OCI-LY1 (cell line): ENCODE results near the gene FHIT.

Experiments
- H2AFZ ChIP-seq: fragments of 200-600 bp; sonication (generic), shearing (Covaris generic); 2 replicates; pipeline ENCODE4 v1.6.0; 2014; ENCODE audit warnings: antibody characterized with exemption, mild to moderate bottlenecking, low read length
- H3F3A ChIP-seq: fragments of 200-600 bp; sonication (generic), shearing (Covaris generic); 2 replicates; pipeline ENCODE4 v1.6.0; 2014; ENCODE audit warnings: mild to moderate bottlenecking, antibody characterized with exemption, low read length, moderate library complexity; ENCODE audit not compliant: insufficient read depth
- H3K27ac ChIP-seq: fragments of 200-600 bp; sonication (generic); 2 replicates; pipeline ENCODE4 v1.5.1; 2014; ENCODE audit warnings: low read length, mixed run types, mild to moderate bottlenecking, low read depth; ENCODE audit not compliant: poor library complexity, severe bottlenecking
- H3K27me3 ChIP-seq: fragments of 200-600 bp; sonication (generic); 2 replicates; pipeline ENCODE4 v1.6.0; 2014; ENCODE audit warnings: antibody characterized with exemption, mild to moderate bottlenecking, low read length, moderate library complexity; ENCODE audit not compliant: insufficient read depth
- H3K36me3 ChIP-seq: fragments of 200-600 bp; sonication (generic); 2 replicates; pipeline ENCODE4 v1.6.1; 2014; ENCODE audit warnings: mild to moderate bottlenecking, antibody characterized with exemption, low read length, moderate library complexity, mixed read lengths; ENCODE audit not compliant: insufficient read depth
- H3K4me1 ChIP-seq: fragments of 200-600 bp; sonication (generic); 2 replicates; pipeline ENCODE4 v1.5.1; 2014; ENCODE audit warnings: mild to moderate bottlenecking, low read length, moderate library complexity; ENCODE audit not compliant: insufficient read depth, severe bottlenecking
- H3K4me2 ChIP-seq: fragments of 200-600 bp; sonication (generic), shearing (Covaris generic); 2 replicates; pipeline ENCODE4 v1.6.1; 2014; ENCODE audit warnings: low read length
- H3K4me3 ChIP-seq: fragments of 200-600 bp; sonication (generic); 2 replicates; pipeline ENCODE4 v1.5.1; 2014; ENCODE audit warnings: low read length, low read depth, mild to moderate bottlenecking, mixed read lengths; ENCODE audit not compliant: poor library complexity, severe bottlenecking
- H3K79me2 ChIP-seq: fragments of 200-600 bp; shearing (Covaris generic); 2 replicates; pipeline ENCODE4 v1.6.1; 2016; ENCODE audit warnings: mixed run types, low read length, mixed read lengths; ENCODE audit not compliant: insufficient read depth
- H3K9ac ChIP-seq: fragments of 200-600 bp; sonication (generic), shearing (Covaris generic); 2 replicates; pipeline ENCODE4 v1.6.1; 2014; ENCODE audit warnings: mild to moderate bottlenecking, low read length, mixed read lengths
- H3K9me2 ChIP-seq: fragments of 200-600 bp; sonication (generic), shearing (Covaris generic); 2 replicates; pipeline ENCODE4 v1.6.1; 2014; ENCODE audit warnings: low read depth, mild to moderate bottlenecking, low read length, mixed read lengths
- H3K9me3 ChIP-seq: fragments of 200-600 bp; shearing (Covaris generic); 2 replicates; pipeline ENCODE4 v1.6.1; 2014; ENCODE audit warnings: low read length, mixed read lengths
- H4K20me1 ChIP-seq: fragments of 200-600 bp; sonication (generic), shearing (Covaris generic); 2 replicates; pipeline ENCODE4 v1.6.0; 2016; ENCODE audit warnings: mild to moderate bottlenecking, low read length; ENCODE audit not compliant: insufficient read depth
- EZH2 ChIP-seq: fragments of 200-600 bp; sonication (generic), shearing (Covaris generic); IDR thresholded peaks from 2 replicates; pipeline ENCODE4 v1.8.0; 2017; ENCODE audit warnings: borderline replicate concordance, mixed run types, mild to moderate bottlenecking, antibody characterized with exemption, low read length, moderate library complexity, mixed read lengths
- TF ChIP-seq, protein P1 (sequence below): fragments of 200-600 bp; sonication (generic), shearing (Covaris generic); IDR thresholded peaks from 2 replicates; pipeline ENCODE4 v1.5.1; 2017; ENCODE audit warnings: mild to moderate bottlenecking, antibody characterized with exemption, low read length, moderate library complexity, mixed read lengths

Gene FHIT

GRCh38 chr3:59811160-59811559 is 1440.1 kb downstream of the FHIT start:
- H3K9me2 ChIP-seq: no peaks in the 10 kb centered on the region
- no peak overlapping the region for H2AFZ ChIP-seq
- no peak overlapping the region for H3K4me2 ChIP-seq
- H3K27me3 ChIP-seq: no peaks in the 10 kb centered on the region
- H3F3A ChIP-seq: no peaks in the 10 kb centered on the region
- H3K9ac ChIP-seq: no peak overlapping the region
- H3K79me2 ChIP-seq: no peaks in the 10 kb centered on the region
- TF ChIP-seq EZH2: no peak
- TF ChIP-seq, protein P1, sequence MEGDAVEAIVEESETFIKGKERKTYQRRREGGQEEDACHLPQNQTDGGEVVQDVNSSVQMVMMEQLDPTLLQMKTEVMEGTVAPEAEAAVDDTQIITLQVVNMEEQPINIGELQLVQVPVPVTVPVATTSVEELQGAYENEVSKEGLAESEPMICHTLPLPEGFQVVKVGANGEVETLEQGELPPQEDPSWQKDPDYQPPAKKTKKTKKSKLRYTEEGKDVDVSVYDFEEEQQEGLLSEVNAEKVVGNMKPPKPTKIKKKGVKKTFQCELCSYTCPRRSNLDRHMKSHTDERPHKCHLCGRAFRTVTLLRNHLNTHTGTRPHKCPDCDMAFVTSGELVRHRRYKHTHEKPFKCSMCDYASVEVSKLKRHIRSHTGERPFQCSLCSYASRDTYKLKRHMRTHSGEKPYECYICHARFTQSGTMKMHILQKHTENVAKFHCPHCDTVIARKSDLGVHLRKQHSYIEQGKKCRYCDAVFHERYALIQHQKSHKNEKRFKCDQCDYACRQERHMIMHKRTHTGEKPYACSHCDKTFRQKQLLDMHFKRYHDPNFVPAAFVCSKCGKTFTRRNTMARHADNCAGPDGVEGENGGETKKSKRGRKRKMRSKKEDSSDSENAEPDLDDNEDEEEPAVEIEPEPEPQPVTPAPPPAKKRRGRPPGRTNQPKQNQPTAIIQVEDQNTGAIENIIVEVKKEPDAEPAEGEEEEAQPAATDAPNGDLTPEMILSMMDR: no peak
- H3K4me3 ChIP-seq: no peak overlapping the region
- no peaks in the 10 kb centered on the region for H3K4me1 ChIP-seq
- no peaks in the 10 kb centered on the region for H3K36me3 ChIP-seq
- no peaks in the 10 kb centered on the region for H3K9me3 ChIP-seq
- no peaks in the 10 kb centered on the region for H4K20me1 ChIP-seq
- H3K27ac ChIP-seq: no peak overlapping the region

- Histone ChIP-seq H4K20me1 (no peaks in the 10 kb centered on the region), H3K27me3 (no peaks in the 10 kb centered on the region), H2AFZ (no peak overlapping the region), H3F3A (no peaks in the 10 kb centered on the region), H3K4me1 (no peaks in the 10 kb centered on the region), H3K36me3 (no peaks in the 10 kb centered on the region), H3K27ac (no peak overlapping the region), H3K4me2 (no peak overlapping the region), H3K9ac (no peak overlapping the region), H3K9me2 (no peaks in the 10 kb centered on the region), H3K4me3 (no peak overlapping the region), H3K9me3 (no peaks in the 10 kb centered on the region), H3K79me2 (no peaks in the 10 kb centered on the region)
- TF ChIP-seq, protein P1: no peak
- TF ChIP-seq EZH2: no peak
These were observed 1440.6 kb downstream of the FHIT start for GRCh38 chr3:59810606-59811005.

DNA sequence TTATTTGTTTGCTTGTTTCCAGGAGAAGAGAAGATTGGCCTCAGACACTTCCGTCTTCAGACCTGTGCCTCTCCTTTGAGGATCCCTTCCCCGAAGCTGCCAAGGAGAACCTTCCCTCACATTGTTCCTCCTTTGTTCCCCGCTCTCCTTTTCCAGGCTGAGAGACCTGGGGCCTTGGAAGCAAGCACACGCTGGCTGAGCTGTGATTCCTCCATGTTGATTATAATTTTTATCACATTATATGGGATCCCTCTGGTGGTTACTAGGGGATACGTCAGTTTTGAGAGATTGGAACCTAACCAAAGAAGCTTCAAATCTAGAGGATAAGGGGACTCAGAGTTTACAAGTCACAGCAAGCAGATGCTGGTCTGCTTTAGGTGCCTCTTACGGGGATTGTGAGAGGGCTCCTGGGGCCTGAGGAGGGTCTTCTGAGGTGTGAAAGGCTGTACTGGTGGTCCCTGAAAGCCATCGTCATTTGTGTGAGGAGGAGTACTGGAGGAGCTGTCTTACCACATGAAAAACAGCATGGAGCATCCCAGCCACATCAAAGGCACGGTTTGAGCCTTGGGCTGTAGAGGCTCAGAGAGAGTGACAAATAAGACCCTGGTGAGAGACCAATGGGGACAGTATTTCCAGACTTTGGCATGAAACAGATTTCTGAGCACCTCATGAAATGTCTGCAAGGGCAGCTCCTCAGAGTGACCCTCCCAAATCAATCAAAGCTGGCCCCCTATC is 1441.4 kb downstream of the FHIT start:
- Histone ChIP-seq H3K4me1 (no peaks in the 10 kb centered on the region), H3K4me2 (no peak overlapping the region), H2AFZ (no peak overlapping the region), H3K9ac (no peak overlapping the region), H3K27ac (no peak overlapping the region), H3K79me2 (no peaks in the 10 kb centered on the region), H3K4me3 (no peak overlapping the region), H3K9me2 (no peaks in the 10 kb centered on the region), H3K36me3 (no peaks in the 10 kb centered on the region), H3K27me3 (no peaks in the 10 kb centered on the region), H4K20me1 (no peaks in the 10 kb centered on the region), H3K9me3 (no peaks in the 10 kb centered on the region), H3F3A (no peaks in the 10 kb centered on the region)
- TF ChIP-seq, protein P1: peak; percentile 32; the same call in 1 of the 2 replicates
- no peak for TF ChIP-seq EZH2
